Neural progenitor cell (in vitro differentiated cells): ENCODE data around the gene CCDC167.

Source experiments
- CTCF ChIP-seq: fragments of 200-600 bp; sonication (generic); IDR thresholded peaks from 2 replicates; pipeline ENCODE4 v1.5.1; 2017; ENCODE audit warnings: antibody characterized with exemption, mild to moderate bottlenecking
- EZH2 ChIP-seq: fragments of 200-600 bp; sonication (generic); IDR thresholded peaks from 2 replicates; pipeline ENCODE4 v1.6.1; 2017; ENCODE audit warnings: antibody characterized with exemption, mild to moderate bottlenecking, moderate library complexity
- EZH2phosphoT487 ChIP-seq: fragments of 200-600 bp; sonication (generic); IDR thresholded peaks from 2 replicates; pipeline ENCODE4 v1.6.1; 2017; ENCODE audit warnings: antibody characterized with exemption

- TF ChIP-seq CTCF (no peak), EZH2 (no peak), EZH2phosphoT487 (no peak)
These were observed 3.7 kb upstream of the CCDC167 start for GRCh38 chr6:37503309-37503965.
